HG02840 (cell line): Measurements from ENCODE around the gene MS4A8.
"Not testable (repeated sequence)": the region's sequence is repeated elsewhere in the genome, so short reads cannot be mapped to it uniquely, and the experiment has no call there.

Experiments
- ATAC-seq: cut with Tn5 transposase; IDR thresholded peaks from one replicate; pipeline ENCODE4 v1.9.1; 2021; ENCODE audit warnings: mild to moderate bottlenecking, moderate library complexity, moderate number of reproducible peaks; ENCODE audit not compliant: unreplicated experiment, low FRiP score

The MS4A8 gene

DNA sequence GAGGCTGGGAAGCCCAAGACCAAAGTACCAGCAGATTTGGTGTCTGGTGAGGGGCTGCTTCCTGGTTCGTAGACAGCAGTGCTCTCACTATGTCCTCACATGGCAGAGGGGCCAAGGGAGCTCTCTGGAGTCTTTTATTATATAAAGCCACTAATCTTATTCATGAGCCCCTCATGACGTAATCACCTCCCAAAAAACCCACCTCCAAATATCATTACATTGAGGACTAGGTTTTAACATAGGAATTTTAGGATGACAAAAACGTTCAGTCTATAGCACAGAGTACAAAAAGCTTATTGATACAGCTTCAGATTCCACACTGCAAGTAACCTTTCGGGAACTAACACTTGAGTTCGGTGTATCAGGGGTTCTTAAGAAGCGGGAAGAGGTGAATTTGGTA lies 21.0 kb downstream of the MS4A8 start:
- ATAC-seq: no peak

GRCh38 chr11:60724420-60724819 lies 25.0 kb downstream of the MS4A8 start, which contains the start of gene MS4A18:
Gene MS4A18, plus strand, starts transcription at chr11:60724720.
- ATAC-seq: no peak

- ATAC-seq: no peak
Observed at GRCh38 chr11:60725592-60725991, 26.2 kb downstream of the MS4A8 start.

DNA sequence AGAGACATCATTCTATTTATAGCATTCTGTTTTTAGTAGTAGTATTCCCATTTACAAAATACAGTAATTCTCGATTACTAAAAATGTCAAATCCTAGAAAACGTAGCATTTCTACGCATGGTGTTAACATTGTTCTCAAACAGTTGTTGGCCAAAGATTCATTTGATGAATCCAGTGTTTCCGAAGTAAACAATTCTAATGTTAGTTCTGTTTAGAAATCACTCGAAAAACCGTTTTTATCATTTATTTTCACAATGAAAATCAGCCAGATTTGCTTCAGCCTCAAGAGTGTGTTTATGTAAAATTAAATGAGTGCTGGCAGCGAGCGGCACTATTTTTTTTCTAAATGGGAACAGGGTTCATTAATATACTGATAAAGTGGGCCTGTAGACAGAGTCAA lies 32.2 kb downstream of the MS4A8 start:
- ATAC-seq: no peak

- ATAC-seq: no peak
Observed at GRCh38 chr11:60734279-60734678, 34.9 kb downstream of the MS4A8 start.

GRCh38 chr11:60739114-60739513 lies 39.7 kb downstream of the MS4A8 start:
- no peak for ATAC-seq

DNA sequence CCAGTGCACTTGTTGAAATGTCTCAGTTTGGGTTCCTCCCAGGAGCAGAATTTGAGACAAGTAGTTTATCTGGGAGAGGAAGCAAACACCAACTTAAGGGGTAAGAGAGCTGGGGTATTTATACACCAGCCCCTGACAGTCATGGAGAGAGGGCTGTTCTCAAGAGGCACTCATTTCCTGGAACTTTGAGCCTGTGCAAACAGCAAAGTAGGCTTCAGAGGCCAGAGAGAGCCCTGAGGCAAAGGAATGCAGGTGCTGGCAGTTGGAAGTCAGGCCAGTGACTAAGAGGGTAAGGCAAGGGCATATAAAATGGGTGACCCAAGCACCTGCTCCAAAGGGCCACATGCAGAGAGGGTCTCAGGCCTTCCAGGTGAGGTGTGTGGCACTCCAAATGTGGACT lies 41.2 kb downstream of the MS4A8 start:
- ATAC-seq: no peak

GRCh38 chr11:60741421-60741820 lies 42.0 kb downstream of the MS4A8 start:
- ATAC-seq: no peak

DNA sequence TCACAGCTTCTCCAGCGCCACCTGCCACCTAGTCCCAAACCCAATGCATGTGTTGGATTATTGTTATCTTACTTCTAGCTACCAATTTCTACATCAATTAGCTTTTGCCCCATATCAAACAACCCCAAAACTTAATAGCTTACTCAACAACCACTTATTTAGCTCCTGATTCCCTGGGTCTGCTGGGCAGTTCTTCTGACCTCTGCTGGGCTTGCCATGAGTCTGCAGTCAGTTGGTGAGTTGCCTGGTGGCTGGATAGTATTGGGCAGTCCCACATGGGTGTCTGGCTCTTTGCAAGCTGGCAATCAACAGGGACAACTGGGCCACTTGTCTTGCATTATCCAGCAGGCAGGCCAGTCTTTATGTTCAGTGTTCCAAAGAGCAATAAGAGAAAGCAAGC lies 43.6 kb downstream of the MS4A8 start:
- no peak for ATAC-seq

GRCh38 chr11:60744114-60744513 lies 44.7 kb downstream of the MS4A8 start:
- no peak for ATAC-seq

DNA sequence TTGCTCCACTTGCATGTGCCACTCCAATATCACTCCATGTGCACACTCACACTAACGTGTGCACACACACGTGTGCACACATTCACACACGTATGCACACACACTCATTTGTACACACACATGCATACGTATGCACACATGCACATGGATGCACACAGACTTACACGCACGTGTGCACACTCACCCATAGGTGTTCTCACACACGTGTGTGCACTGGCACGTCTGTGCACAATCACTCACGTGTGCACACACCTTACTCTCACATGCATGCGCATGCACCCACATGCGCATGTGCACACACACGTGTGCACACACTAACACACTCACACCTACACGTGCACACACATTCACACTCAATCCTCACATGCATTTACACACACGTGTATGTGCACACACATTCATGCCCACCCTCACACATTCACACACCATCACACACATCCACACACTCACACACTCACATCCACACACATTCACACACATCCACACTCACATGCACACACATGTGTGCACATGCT lies 48.0 kb downstream of the MS4A8 start:
- ATAC-seq: no peak

GRCh38 chr11:60748225-60748624 lies 48.8 kb downstream of the MS4A8 start:
- no peak for ATAC-seq

GRCh38 chr11:60748821-60749220 lies 49.4 kb downstream of the MS4A8 start:
- no peak for ATAC-seq

DNA sequence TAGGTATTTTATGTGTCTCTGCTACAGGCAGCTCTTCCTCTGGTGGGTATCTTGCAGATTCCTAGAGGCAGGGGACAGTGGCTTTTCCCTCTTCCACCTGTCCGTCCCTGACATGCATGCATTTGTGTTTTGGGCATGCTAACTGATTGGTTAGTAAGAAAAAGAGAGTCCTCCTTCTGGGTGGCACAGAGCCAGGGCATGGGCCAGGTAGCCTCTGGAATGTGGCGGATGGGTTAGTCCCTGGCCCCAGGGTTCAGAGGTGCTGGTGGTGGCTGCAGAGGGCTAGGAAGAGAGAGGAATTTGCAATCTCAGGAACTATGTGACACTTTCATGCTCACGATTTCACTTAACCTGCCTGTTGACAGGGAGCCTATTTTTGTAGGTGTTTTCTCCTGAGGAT lies 51.5 kb downstream of the MS4A8 start:
- no peak for ATAC-seq

GRCh38 chr11:60753309-60753708 lies 53.9 kb downstream of the MS4A8 start:
- no peak for ATAC-seq

DNA sequence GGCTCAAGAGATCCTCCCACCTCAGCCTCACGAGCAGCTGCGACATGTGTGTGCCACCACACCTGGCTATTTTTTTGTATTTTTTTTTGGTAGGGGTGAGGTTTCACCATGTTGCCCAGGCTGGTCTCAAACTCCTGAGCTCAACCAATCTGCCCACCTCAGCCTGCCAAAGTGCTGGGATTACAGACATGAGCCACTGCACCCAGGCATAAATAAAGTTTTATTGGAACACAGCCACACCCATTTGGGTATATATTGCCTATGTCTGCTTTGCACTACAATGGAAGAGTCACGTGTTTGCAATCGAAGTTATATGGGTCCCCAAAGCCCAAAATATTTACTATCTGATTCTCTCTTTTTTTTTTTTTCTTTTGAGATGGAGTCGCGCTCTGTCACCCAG lies 55.5 kb downstream of the MS4A8 start:
- ATAC-seq: no peak

- no peak for ATAC-seq
Observed at GRCh38 chr11:60756307-60757032, 57.1 kb downstream of the MS4A8 start, which contains the start of gene MS4A15. Gene MS4A15, plus strand, starts transcription at chr11:60756867. Its CDS starts 6,867 bp downstream, at chr11:60763734.

- no peak for ATAC-seq
Observed at GRCh38 chr11:60757231-60757800, 57.9 kb downstream of the MS4A8 start.

DNA sequence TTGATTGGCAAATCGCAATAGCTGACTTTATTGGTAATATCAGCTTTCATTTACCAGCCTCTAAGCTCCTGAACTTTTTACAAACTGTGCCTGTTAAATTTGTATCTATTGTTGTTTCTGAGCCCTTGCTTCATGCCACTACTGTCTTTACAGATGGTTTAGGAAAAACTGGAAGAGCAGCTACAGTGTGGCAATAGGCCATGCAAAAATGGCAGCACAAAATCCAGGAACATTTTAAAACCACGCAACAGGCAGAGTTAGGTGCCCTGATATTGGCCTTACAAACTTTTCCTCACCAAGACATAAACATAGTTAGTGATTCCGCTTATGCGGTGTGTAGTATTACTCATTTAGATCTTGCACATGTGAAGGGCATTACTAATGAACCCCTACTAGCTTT lies 59.3 kb downstream of the MS4A8 start:
- not testable (repeated sequence) for ATAC-seq

DNA sequence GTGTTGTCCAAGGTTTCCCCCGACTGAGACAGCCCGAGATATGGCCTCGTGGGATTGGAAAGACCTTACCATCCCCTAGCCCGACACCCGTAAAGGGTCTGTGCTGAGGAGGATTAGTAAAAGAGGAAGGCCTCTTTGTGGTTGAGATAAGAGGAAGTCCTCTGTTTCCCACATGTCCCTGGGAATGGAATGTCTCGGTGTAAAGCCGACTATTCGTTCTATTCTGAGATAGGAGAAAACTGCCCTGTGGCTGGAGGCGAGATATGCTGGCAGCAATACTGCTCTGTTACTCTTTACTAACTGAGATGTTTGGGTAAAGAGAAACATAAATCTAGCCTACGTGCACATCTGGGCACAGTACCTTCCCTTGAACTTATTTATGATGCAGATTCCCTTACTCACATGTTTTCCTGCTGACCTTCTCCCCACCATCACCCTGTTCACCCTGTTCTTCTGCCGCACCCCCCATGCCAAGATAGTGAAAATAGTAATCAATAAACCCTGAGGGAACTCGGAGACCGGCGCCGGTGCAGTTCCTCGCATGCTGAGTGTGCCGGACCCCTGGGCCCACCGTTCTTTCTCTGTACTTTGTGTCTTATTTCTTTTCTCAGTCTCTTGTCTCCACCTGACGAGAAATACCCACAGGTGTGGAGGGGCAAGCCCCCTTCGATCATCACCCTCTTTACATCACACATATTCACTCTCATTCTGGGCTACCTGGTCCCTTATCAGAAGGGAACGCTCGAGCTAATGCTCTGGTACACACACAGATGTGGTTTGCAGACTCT lies 60.2 kb downstream of the MS4A8 start:
- ATAC-seq: not testable (repeated sequence)
